HEK293 (cell line): Measurements from ENCODE around the gene ZSCAN31.

ENCODE experiments used
- CTCF ChIA-PET: fragments of 350-600 bp; formaldehyde crosslinking; extraction: SDS; loops from one replicate; lab custom pipeline; 2021; ENCODE audit warnings: antibody characterized with exemption; lab: Yijun Ruan, JAX
- POLR2A ChIA-PET: fragments of 300-600 bp; formaldehyde crosslinking; extraction: SDS; loops from one replicate; lab custom pipeline; 2020; ENCODE audit warnings: antibody characterized with exemption, inconsistent platforms; lab: Yijun Ruan, JAX
- H3K27ac ChIP-seq: fragments of 200-500 bp; sonication (Bioruptor generic); 2 replicates; pipeline ENCODE4 v1.5.1; 2014; ENCODE audit warnings: low read depth, low read length, control low read depth, inconsistent platforms; ENCODE audit errors: extremely low read depth
- H3K36me3 ChIP-seq, 2 experiments: fragments of 200-500 bp in 1 of 2; sonication (Bioruptor generic) in 1 of 2; 1 replicate in 1 of 2; 2 replicates in 1 of 2; pipeline ENCODE4 v1.5.1; 2014 to 2017; ENCODE audit warnings: inconsistent platforms in 2 of 2, low read length in 2 of 2; ENCODE audit not compliant: control insufficient read depth in 2 of 2, insufficient read depth in 1 of 2
- H3K4me1 ChIP-seq: fragments of 200-500 bp; sonication (Bioruptor generic); 2 replicates; pipeline ENCODE4 v1.5.1; 2014; ENCODE audit warnings: mild to moderate bottlenecking, low read length, inconsistent platforms; ENCODE audit not compliant: control insufficient read depth, insufficient read depth
- H3K4me3 ChIP-seq: 2 replicates; pipeline ENCODE4 v1.5.1; 2011; ENCODE audit warnings: low read depth, mild to moderate bottlenecking, control low read depth, low read length, moderate library complexity
- H3K9me3 ChIP-seq: fragments of 200-500 bp; sonication (Bioruptor generic); 2 replicates; pipeline ENCODE4 v1.5.1; 2014; ENCODE audit warnings: low read depth, low read length, inconsistent platforms; ENCODE audit not compliant: control insufficient read depth, insufficient read depth
- PRDM1 ChIP-seq: fragments of 450-650 bp; formaldehyde crosslinking; IDR thresholded peaks from 2 replicates; pipeline ENCODE4; 2016; ENCODE audit warnings: missing biosample characterization, missing genetic modification characterization
- WT1 ChIP-seq: fragments of 450-650 bp; formaldehyde crosslinking; IDR thresholded peaks from 2 replicates; pipeline ENCODE4 v1.5.1; 2016; ENCODE audit warnings: missing biosample characterization, missing genetic modification characterization
- ZFHX2 ChIP-seq: fragments of 450-650 bp; formaldehyde crosslinking; conservative IDR thresholded peaks from 2 replicates; pipeline ENCODE4 v1.5.1; 2016; ENCODE audit warnings: missing biosample characterization, missing genetic modification characterization
- ZNF112 ChIP-seq: fragments of 450-650 bp; formaldehyde crosslinking; IDR thresholded peaks from 2 replicates; pipeline ENCODE4 v1.5.0; 2017; ENCODE audit warnings: missing biosample characterization, missing genetic modification characterization
- ZNF19 ChIP-seq: fragments of 450-650 bp; formaldehyde crosslinking; IDR thresholded peaks from 2 replicates; pipeline ENCODE4; 2016; ENCODE audit warnings: missing biosample characterization, missing genetic modification characterization, low read depth
- ZNF302 ChIP-seq: fragments of 450-650 bp; formaldehyde crosslinking; IDR thresholded peaks from 2 replicates; pipeline ENCODE4 v1.5.1; 2016; ENCODE audit warnings: missing biosample characterization, missing genetic modification characterization, low read depth
- ZNF335 ChIP-seq: fragments of 450-650 bp; formaldehyde crosslinking; conservative IDR thresholded peaks from 2 replicates; pipeline ENCODE4 v1.5.1; 2016; ENCODE audit warnings: missing biosample characterization, missing genetic modification characterization
- ZNF341 ChIP-seq: fragments of 450-650 bp; formaldehyde crosslinking; IDR thresholded peaks from 2 replicates; pipeline ENCODE4; 2016; ENCODE audit warnings: low read depth, missing biosample characterization, missing genetic modification characterization
- ZNF354C ChIP-seq: fragments of 450-650 bp; formaldehyde crosslinking; IDR thresholded peaks from 2 replicates; pipeline ENCODE4 v1.5.1; 2016; ENCODE audit warnings: missing biosample characterization, missing genetic modification characterization, low read depth, borderline replicate concordance
- ZNF366 ChIP-seq: fragments of 450-650 bp; formaldehyde crosslinking; conservative IDR thresholded peaks from 2 replicates; pipeline ENCODE4 v1.5.1; 2016; ENCODE audit warnings: missing biosample characterization, missing genetic modification characterization
- ZNF433 ChIP-seq: fragments of 450-650 bp; formaldehyde crosslinking; IDR thresholded peaks from 2 replicates; pipeline ENCODE4 v1.5.1; 2016; ENCODE audit warnings: missing biosample characterization, missing genetic modification characterization, low read depth
- ZNF580 ChIP-seq: fragments of 450-650 bp; formaldehyde crosslinking; IDR thresholded peaks from 2 replicates; pipeline ENCODE4 v1.5.1; 2016; ENCODE audit warnings: missing biosample characterization, missing genetic modification characterization
- ZNF677 ChIP-seq: fragments of 450-650 bp; IDR thresholded peaks from 2 replicates; pipeline ENCODE4 v1.5.0; 2018; ENCODE audit warnings: missing biosample characterization, mild to moderate bottlenecking, missing genetic modification characterization, moderate library complexity
- ZNF768 ChIP-seq: fragments of 450-650 bp; formaldehyde crosslinking; IDR thresholded peaks from 2 replicates; pipeline ENCODE4 v1.5.1; 2018; ENCODE audit warnings: missing biosample characterization, mild to moderate bottlenecking, missing genetic modification characterization
- TF ChIP-seq, protein P1 (sequence below): fragments of 450-650 bp; formaldehyde crosslinking; IDR thresholded peaks from 2 replicates; pipeline ENCODE4 v1.5.1; 2016; ENCODE audit warnings: missing biosample characterization, missing genetic modification characterization

The ZSCAN31 gene

GRCh38 chr6:28334286-28335039, 1.5 kb downstream of the ZSCAN31 start:
- no peak overlapping the region for H3K4me3 ChIP-seq
- TF ChIP-seq WT1 (peak; percentile 24; the same call in 1 of the 2 replicates), ZNF677 (tag by site-specific recombination) (no peak), ZNF366 (tag by site-specific recombination) (peak; percentile 17; the same call in 1 of the 2 replicates)
- TF ChIP-seq, all 188 proteins: peak for 2
- no peaks in the 10 kb centered on the region for H3K9me3 ChIP-seq
- H3K36me3 ChIP-seq, result no peaks in the 10 kb centered on the region
- peaks cover 4% of the 10 kb centered on the region; the same call in 1 of the 2 replicates for H3K4me1 ChIP-seq
- ChIA-PET POLR2A (interaction anchor here (0.8 to 4.0 kb wide), 16 partner anchors 12 to 497 kb away, joined by 3 to 37 read pairs (median 8); partner anchors contain the start of genes PGBD1, ZKSCAN3, ZKSCAN4 and ZKSCAN8), CTCF (interaction anchor here (0.5 to 0.8 kb wide), 4 partner anchors 7 to 629 kb away, joined by 3 to 7 read pairs (median 4); partner anchors contain the start of gene PGBD1)
- peak overlapping the region; percentile 88; the same call in 1 of the 2 replicates for H3K27ac ChIP-seq

- H3K9me3 ChIP-seq, result no peaks in the 10 kb centered on the region
- TF ChIP-seq ZNF341 (tag by site-specific recombination), result no peak
- no peak for TF ChIP-seq ZNF354C
- TF ChIP-seq PRDM1 (tag by site-specific recombination), result peak; percentile 83
- H3K4me3 ChIP-seq, result no peak overlapping the region
- CTCF ChIA-PET, result no interaction called here
- POLR2A ChIA-PET, result interaction anchor here (1.0 kb wide), 1 partner anchor 66 kb away, joined by 5 read pairs; the partner anchor contains the start of gene ZSCAN26
- peaks cover 4% of the 10 kb centered on the region; the same call in 1 of the 2 replicates for H3K4me1 ChIP-seq
- no peaks in the 10 kb centered on the region for H3K36me3 ChIP-seq
- H3K27ac ChIP-seq, result no peak overlapping the region
Observed at GRCh38 chr6:28333599-28334018, 2.3 kb downstream of the ZSCAN31 start.

DNA sequence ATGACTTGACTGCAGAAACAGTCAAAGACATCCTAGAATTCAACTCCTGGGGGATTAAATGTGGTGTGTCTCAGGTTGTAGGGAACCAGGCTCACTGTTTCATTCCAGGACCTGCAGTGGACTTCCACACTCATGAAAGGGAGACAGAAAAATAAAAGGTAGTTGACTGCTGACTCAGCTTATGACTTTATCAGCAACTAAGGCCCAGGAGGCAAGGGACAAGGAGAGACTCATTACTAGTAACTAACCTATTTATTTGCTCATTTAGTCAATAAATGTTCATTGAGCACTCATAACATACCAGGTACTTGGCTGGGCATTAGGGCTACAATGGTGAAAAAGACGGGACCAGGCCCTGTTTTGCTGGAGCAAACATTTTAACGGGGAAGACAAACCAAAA, 2.9 kb downstream of the ZSCAN31 start:
- H3K4me1 ChIP-seq, result peaks cover 4% of the 10 kb centered on the region; the same call in 1 of the 2 replicates
- H3K9me3 ChIP-seq, result no peaks in the 10 kb centered on the region
- H3K4me3 ChIP-seq, result no peak overlapping the region
- H3K27ac ChIP-seq, result no peak overlapping the region
- POLR2A ChIA-PET, result no interaction called here
- H3K36me3 ChIP-seq, result no peaks in the 10 kb centered on the region
- CTCF ChIA-PET, result interaction anchor here (0.9 kb wide), 1 partner anchor 23 kb away, joined by 4 read pairs; no protein-coding TSS in a partner anchor
- TF ChIP-seq, protein P1, sequence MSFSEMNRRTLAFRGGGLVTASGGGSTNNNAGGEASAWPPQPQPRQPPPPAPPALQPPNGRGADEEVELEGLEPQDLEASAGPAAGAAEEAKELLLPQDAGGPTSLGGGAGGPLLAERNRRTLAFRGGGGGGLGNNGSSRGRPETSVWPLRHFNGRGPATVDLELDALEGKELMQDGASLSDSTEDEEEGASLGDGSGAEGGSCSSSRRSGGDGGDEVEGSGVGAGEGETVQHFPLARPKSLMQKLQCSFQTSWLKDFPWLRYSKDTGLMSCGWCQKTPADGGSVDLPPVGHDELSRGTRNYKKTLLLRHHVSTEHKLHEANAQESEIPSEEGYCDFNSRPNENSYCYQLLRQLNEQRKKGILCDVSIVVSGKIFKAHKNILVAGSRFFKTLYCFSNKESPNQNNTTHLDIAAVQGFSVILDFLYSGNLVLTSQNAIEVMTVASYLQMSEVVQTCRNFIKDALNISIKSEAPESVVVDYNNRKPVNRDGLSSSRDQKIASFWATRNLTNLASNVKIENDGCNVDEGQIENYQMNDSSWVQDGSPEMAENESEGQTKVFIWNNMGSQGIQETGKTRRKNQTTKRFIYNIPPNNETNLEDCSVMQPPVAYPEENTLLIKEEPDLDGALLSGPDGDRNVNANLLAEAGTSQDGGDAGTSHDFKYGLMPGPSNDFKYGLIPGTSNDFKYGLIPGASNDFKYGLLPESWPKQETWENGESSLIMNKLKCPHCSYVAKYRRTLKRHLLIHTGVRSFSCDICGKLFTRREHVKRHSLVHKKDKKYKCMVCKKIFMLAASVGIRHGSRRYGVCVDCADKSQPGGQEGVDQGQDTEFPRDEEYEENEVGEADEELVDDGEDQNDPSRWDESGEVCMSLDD, result no peak
- TF ChIP-seq ZNF335 (tag by site-specific recombination), result no peak
- no peak for TF ChIP-seq ZNF580 (tag by site-specific recombination)
- no peak for TF ChIP-seq ZFHX2 (tag by site-specific recombination)
- no peak for TF ChIP-seq ZNF433 (tag by site-specific recombination)
- TF ChIP-seq ZNF302 (tag by site-specific recombination), result no peak
- TF ChIP-seq ZNF768 (tag by site-specific recombination), result no peak
- no peak for TF ChIP-seq ZNF19 (tag by site-specific recombination)
- no peak for TF ChIP-seq ZNF112
